Lung (tissue), 12 donors: ENCODE results near the gene NCOR2. TPM values are rescaled to one million over a fixed set of nuclear protein-coding genes. Genes with fewer than 3 reads are reported as not detected.

Experiments
- ATAC-seq: fragments of 200-7000 bp; cut with Tn5 transposase; one replicate; pipeline ENCODE4 v1.9.1; 2020; ENCODE audit warnings: moderate number of reproducible peaks; ENCODE audit not compliant: insufficient read depth, low FRiP score
- DNase-seq, 3 donors: peaks; one replicate each; pipeline ENCODE4 v3.0.0-alpha.2; 2013 to 2017
- H3K27ac ChIP-seq, 2 donors: one replicate each; pipeline ENCODE4 v1.5.1; 2013; ENCODE audit warnings: mild to moderate bottlenecking in 2 of 2, moderate library complexity in 2 of 2, control low read depth in 1 of 2, inconsistent platforms in 1 of 2, low read depth in 1 of 2, low read length in 1 of 2
- H3K27me3 ChIP-seq, 3 donors: one replicate each; pipeline ENCODE4 v1.5.1; 2013; ENCODE audit warnings: low read length in 2 of 3; ENCODE audit not compliant: control insufficient read depth in 3 of 3, insufficient read depth in 3 of 3
- H3K36me3 ChIP-seq, 4 donors: one replicate each; pipeline ENCODE4 v1.5.1; 2013; ENCODE audit warnings: low read length in 4 of 4, mild to moderate bottlenecking in 1 of 4, moderate library complexity in 1 of 4; ENCODE audit not compliant: control insufficient read depth in 4 of 4, insufficient read depth in 4 of 4
- H3K4me1 ChIP-seq, 5 donors: one replicate each; pipeline ENCODE4 v1.5.1; 2013; ENCODE audit warnings: low read length in 5 of 5, mild to moderate bottlenecking in 2 of 5, moderate library complexity in 1 of 5; ENCODE audit not compliant: control insufficient read depth in 5 of 5, insufficient read depth in 5 of 5
- H3K4me3 ChIP-seq: one replicate; pipeline ENCODE4 v1.5.1; 2013; ENCODE audit warnings: mild to moderate bottlenecking, control low read depth, moderate library complexity
- H3K9ac ChIP-seq, 2 donors: one replicate each; pipeline ENCODE4 v1.5.1; 2013; ENCODE audit warnings: low read length in 2 of 2, control low read depth in 1 of 2; ENCODE audit not compliant: insufficient read depth in 1 of 2
- H3K9me3 ChIP-seq, 4 donors: one replicate each; pipeline ENCODE4 v1.5.1; 2013; ENCODE audit warnings: low read length in 3 of 4, mild to moderate bottlenecking in 1 of 4, moderate library complexity in 1 of 4; ENCODE audit not compliant: control insufficient read depth in 4 of 4, insufficient read depth in 3 of 4
- WGBS, 2 donors: extraction: QIAGEN DNeasy Blood & Tissue Kit; methylation state at CpG; one replicate each; pipeline ENCODE4 v1.1.7; 2013; 5-methylcytosine and 5-hydroxymethylcytosine counted together
- polyA plus RNA-seq, 2 donors: library from polyadenylated mRNA; stranded (reverse); fragments of 200-250 nt; gene quantifications; one replicate each; pipeline ENCODE4 v1.2.1, GENCODE V29; 2013
- total RNA-seq, 2 donors: library from RNA; depleted of rRNA in 1 of 2; stranded (reverse); fragments of >200 nt in 1 of 2; gene quantifications; one replicate each; pipeline ENCODE4 v1.2.1, GENCODE V29; 2014 to 2021
- TF ChIP-seq, protein P1 (sequence below): IDR thresholded peaks from 2 replicates; pipeline ENCODE4 v1.5.1; 2012; ENCODE audit warnings: mild to moderate bottlenecking; ENCODE audit errors: control extremely low read depth, extremely low read depth
- donor health status: control.
- donor health status: control.
- donor health status: Bipolar disorder and iron deficiency.
- donor health status: healthy.
- donor health status: DM: yes; HTN: yes; CAD: no.

The NCOR2 gene
- total and polyA plus RNA-seq, 4 donors = 81.4 to 361 (median 132) TPM

DNA sequence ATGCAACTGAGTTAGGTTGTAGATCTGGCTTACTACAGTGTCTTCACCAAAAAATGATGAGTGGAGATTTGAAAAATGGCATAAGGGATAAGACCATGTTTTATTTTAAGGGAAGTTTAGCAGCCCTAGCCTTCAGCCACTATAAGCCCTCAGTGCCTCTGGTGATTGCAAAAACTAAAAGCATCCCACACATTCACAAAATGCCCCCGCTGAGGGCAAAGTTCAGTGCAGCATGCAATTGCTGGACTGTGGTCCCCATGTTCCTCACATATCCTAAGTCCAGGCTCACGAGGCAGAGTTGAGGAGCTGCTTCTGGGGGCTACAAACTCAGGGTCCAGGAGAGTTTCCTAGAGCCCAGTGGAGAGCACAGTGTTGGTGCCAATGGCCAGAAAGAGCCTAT lies 29.6 kb upstream of the NCOR2 start:
- ATAC-seq (no peak), DNase-seq (no peak)
- TF ChIP-seq, protein P1, sequence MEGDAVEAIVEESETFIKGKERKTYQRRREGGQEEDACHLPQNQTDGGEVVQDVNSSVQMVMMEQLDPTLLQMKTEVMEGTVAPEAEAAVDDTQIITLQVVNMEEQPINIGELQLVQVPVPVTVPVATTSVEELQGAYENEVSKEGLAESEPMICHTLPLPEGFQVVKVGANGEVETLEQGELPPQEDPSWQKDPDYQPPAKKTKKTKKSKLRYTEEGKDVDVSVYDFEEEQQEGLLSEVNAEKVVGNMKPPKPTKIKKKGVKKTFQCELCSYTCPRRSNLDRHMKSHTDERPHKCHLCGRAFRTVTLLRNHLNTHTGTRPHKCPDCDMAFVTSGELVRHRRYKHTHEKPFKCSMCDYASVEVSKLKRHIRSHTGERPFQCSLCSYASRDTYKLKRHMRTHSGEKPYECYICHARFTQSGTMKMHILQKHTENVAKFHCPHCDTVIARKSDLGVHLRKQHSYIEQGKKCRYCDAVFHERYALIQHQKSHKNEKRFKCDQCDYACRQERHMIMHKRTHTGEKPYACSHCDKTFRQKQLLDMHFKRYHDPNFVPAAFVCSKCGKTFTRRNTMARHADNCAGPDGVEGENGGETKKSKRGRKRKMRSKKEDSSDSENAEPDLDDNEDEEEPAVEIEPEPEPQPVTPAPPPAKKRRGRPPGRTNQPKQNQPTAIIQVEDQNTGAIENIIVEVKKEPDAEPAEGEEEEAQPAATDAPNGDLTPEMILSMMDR = no peak
- Histone ChIP-seq H3K36me3 (no peaks in the 10 kb centered on the region), H3K9ac (no peak overlapping the region), H3K27ac (no peak overlapping the region), H3K4me3 (no peak overlapping the region), H3K27me3 (no peaks in the 10 kb centered on the region), H3K9me3 (no peaks in the 10 kb centered on the region), H3K4me1 (no peaks in the 10 kb centered on the region)
- WGBS, 2 donors = 93 to 100% methylated on average over 2 of the region's 2 CpGs

DNA sequence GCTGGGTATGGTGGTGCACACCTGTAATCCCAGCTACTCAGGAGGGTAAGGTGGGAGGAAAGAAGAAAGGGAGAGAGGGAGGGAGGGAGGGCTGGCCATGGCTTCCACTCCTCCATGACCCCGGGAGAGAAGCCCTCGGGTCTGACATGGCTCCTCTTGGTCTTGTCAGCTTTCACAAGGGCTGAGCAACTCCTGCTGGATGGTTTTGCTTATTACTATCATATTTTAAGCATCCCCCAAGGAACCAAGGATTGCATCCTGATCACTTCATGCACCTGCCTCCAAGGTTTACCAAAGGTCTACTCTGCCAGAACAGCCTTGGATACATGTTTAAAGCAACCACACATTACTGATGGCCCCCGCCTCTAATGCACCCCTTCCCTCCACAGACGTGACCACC lies 28.0 kb upstream of the NCOR2 start:
- no peak overlapping the region for H3K4me3 ChIP-seq
- H3K27ac ChIP-seq = no peak overlapping the region
- H3K9me3 ChIP-seq = peaks cover 0 to under 1% (median 0%) of the 10 kb centered on the region in 4 donors
- no peak for DNase-seq
- H3K9ac ChIP-seq = no peak overlapping the region
- no peaks in the 10 kb centered on the region for H3K36me3 ChIP-seq
- no peak for ATAC-seq
- peaks cover 0 to 2% (median 0%) of the 10 kb centered on the region in 5 donors for H3K4me1 ChIP-seq
- WGBS, 2 donors = 80 to 81% methylated on average over 4 of the region's 4 CpGs
- no peaks in the 10 kb centered on the region for H3K27me3 ChIP-seq
- TF ChIP-seq, protein P1 = no peak

DNA sequence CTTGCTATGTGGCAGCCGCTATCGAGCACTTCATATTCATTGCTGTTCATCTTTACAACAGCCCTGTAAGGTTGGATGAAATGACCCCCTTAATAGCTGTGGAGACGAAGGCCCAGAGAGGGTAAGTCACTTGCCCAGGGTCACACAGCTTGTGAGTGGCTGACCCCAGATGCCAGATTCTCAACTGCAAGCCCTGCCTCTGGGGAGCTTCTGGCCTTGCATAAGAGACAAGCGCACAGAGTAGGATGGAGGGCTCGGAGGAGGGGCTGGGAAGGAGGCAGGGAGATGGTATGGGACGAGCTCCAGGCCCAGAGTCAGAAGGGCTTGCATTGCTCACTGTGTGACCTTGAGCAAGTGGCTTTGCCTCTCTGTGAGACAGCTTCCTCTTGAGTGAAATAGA lies 27.4 kb upstream of the NCOR2 start:
- Histone ChIP-seq H3K27ac (no peak overlapping the region), H3K9ac (no peak overlapping the region), H3K27me3 (no peaks in the 10 kb centered on the region), H3K36me3 (no peaks in the 10 kb centered on the region), H3K4me3 (no peak overlapping the region), H3K9me3 (peaks cover 0 to 2% (median 0%) of the 10 kb centered on the region in 4 donors), H3K4me1 (peaks cover 0 to 2% (median 0%) of the 10 kb centered on the region in 5 donors)
- no peak for ATAC-seq
- TF ChIP-seq, protein P1 = no peak
- no peak for DNase-seq
- WGBS, 2 donors = 96 to 98% methylated on average over 6 of the region's 6 CpGs

DNA sequence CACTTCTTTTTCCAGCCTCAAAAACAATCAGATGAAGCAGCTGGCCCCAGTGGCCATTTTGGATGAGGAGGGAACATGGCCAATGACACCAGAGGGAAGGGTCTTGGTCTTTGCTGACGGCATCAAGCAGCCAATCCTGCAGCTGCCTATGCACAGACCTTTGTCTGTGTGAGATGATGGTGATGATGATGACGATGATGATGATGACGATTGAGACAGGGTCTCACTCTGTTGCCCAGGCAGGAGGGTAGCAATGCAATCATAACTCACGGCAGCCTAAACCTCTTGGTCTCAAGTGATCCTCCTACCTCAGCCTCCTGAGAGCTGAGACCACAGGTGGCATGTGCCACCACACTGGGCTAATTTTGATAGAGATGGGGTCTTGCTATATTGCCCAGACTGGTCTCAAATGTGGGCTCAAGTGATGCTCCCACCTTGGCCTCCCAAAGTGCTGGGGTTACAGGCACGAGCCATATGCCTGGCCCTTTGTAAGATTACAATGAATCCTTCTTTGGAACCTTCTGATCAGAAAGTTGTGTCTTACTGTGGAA lies 26.5 kb upstream of the NCOR2 start:
- no peak overlapping the region for H3K9ac ChIP-seq
- H3K4me3 ChIP-seq = no peak overlapping the region
- DNase-seq (no peak), ATAC-seq (no peak)
- H3K27me3 ChIP-seq = no peaks in the 10 kb centered on the region
- H3K9me3 ChIP-seq = peaks cover 0 to 2% (median 0%) of the 10 kb centered on the region in 4 donors
- H3K36me3 ChIP-seq = no peaks in the 10 kb centered on the region
- TF ChIP-seq, protein P1 = no peak
- H3K27ac ChIP-seq = no peak overlapping the region
- WGBS, 2 donors = 96 to 99% methylated on average over 5 of the region's 5 CpGs
- peaks cover 0 to 5% (median 0%) of the 10 kb centered on the region in 5 donors for H3K4me1 ChIP-seq
